K562 (cell line): ENCODE results near the gene PPP1R14C. TPM values are rescaled to one million over a fixed set of nuclear protein-coding genes. Genes with fewer than 3 reads are reported as not detected.

Source experiments
- ADNP ChIP-seq: fragments of 200-800 bp; sonication (Bioruptor generic); IDR thresholded peaks from 2 replicates; pipeline ENCODE4 v1.6.1; 2016; ENCODE audit warnings: missing genetic modification characterization, missing compliant biosample characterization
- GTF2A2 ChIP-seq: IDR thresholded peaks from 2 replicates; pipeline ENCODE4 v1.6.1; 2016; ENCODE audit warnings: mild to moderate bottlenecking, missing genetic modification characterization, missing compliant biosample characterization
- GTF2F1 ChIP-seq: IDR thresholded peaks from 2 replicates; pipeline ENCODE4 v1.6.1; 2011; ENCODE audit warnings: low read depth, low read length, improper control_type of control experiment
- MAFG ChIP-seq: fragments of 450-650 bp; conservative IDR thresholded peaks from 2 replicates; pipeline ENCODE4 v1.6.1; 2016; ENCODE audit warnings: missing genetic modification characterization, missing compliant biosample characterization
- NFE2 ChIP-seq: IDR thresholded peaks from 2 replicates; pipeline ENCODE4 v1.6.1; 2014; ENCODE audit warnings: antibody characterized with exemption, low read depth
- TEAD4 ChIP-seq, 2 experiments: sonication (generic) in 1 of 2; formaldehyde crosslinking in 1 of 2; IDR thresholded peaks; 2 replicates each; pipeline versions ENCODE4 v1.6.1 to v1.8.0; 2012 to 2022; ENCODE audit warnings: borderline replicate concordance in 1 of 2, inconsistent platforms in 1 of 2, low read length in 1 of 2, mild to moderate bottlenecking in 1 of 2, missing genetic modification reagents in 1 of 2
- polyA plus RNA-seq, 8 experiments: library from polyadenylated mRNA; depleted of rRNA in 4 of 8; stranded (reverse) in 5 of 8; unstranded in 3 of 8; fragments of >200 nt; fragmentation: Nextera tagmentation in 2 of 8; fragmentation: Illumina TruSeq in 1 of 8; extraction: Ambion mirVana in 2 of 8; extraction: Trizol in 1 of 8; gene quantifications; 2 replicates each; pipeline versions ENCODE4 v1.2.1 to v1.2.3, GENCODE V29; 2011 to 2014; ENCODE audit warnings: inconsistent platforms in 1 of 8, missing spikeins in 1 of 8
- total RNA-seq, 7 experiments: library from RNA; depleted of rRNA in 6 of 7; stranded (reverse); fragments of >200 nt in 6 of 7; fragmentation: Illumina TruSeq in 2 of 7; extraction: Trizol in 2 of 7; gene quantifications; 2 replicates each; pipeline versions ENCODE4 v1.2.1 to v1.2.3, GENCODE V29; 2011 to 2021; ENCODE audit warnings: low replicate concordance in 1 of 7
- TF ChIP-seq, protein P1 (sequence below): fragments of 250-450 bp; sonication (Bioruptor Pico); IDR thresholded peaks from 2 replicates; pipeline ENCODE4 v1.4.0; 2020; ENCODE audit warnings: mild to moderate bottlenecking, moderate library complexity
- TF ChIP-seq, protein P2 (sequence below): sonication (generic); formaldehyde crosslinking; IDR thresholded peaks from 2 replicates; pipeline ENCODE4 v1.8.0; 2022; ENCODE audit warnings: mild to moderate bottlenecking, low read depth, missing genetic modification reagents

The PPP1R14C gene
- total and polyA plus RNA-seq, 9 of the 15 experiments (the other 6 are each of a cell fraction or from before 2014, with no cell fraction given), result 4.5 to 16.6 (median 11.9) TPM

DNA sequence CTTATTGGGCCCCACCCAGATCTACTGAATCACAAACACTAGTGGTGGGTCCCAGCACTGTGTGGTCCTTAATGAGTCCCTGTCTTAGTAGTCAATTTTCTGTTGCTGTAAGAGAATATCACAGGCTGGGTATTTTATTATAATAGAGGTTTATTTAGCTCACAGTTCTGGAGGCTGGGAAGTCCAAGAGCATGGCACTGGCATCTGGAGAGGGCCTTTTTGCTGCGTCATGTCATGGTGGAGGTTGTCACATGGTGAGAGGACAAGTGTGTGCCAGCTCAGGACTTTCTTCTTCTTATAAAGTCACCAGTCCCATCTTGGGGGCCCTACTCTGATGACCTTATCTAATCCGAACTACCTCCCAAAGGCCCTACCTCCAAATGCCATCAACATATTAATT, 105.0 kb downstream of the PPP1R14C start (continued):
- TF ChIP-seq, protein P1, sequence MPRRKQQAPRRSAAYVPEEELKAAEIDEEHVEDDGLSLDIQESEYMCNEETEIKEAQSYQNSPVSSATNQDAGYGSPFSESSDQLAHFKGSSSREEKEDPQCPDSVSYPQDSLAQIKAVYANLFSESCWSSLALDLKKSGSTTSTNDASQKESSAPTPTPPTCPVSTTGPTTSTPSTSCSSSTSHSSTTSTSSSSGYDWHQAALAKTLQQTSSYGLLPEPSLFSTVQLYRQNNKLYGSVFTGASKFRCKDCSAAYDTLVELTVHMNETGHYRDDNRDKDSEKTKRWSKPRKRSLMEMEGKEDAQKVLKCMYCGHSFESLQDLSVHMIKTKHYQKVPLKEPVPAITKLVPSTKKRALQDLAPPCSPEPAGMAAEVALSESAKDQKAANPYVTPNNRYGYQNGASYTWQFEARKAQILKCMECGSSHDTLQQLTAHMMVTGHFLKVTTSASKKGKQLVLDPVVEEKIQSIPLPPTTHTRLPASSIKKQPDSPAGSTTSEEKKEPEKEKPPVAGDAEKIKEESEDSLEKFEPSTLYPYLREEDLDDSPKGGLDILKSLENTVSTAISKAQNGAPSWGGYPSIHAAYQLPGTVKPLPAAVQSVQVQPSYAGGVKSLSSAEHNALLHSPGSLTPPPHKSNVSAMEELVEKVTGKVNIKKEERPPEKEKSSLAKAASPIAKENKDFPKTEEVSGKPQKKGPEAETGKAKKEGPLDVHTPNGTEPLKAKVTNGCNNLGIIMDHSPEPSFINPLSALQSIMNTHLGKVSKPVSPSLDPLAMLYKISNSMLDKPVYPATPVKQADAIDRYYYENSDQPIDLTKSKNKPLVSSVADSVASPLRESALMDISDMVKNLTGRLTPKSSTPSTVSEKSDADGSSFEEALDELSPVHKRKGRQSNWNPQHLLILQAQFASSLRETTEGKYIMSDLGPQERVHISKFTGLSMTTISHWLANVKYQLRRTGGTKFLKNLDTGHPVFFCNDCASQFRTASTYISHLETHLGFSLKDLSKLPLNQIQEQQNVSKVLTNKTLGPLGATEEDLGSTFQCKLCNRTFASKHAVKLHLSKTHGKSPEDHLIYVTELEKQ (CRISPR knock-in tag), result no peak
- TF ChIP-seq, protein P2, sequence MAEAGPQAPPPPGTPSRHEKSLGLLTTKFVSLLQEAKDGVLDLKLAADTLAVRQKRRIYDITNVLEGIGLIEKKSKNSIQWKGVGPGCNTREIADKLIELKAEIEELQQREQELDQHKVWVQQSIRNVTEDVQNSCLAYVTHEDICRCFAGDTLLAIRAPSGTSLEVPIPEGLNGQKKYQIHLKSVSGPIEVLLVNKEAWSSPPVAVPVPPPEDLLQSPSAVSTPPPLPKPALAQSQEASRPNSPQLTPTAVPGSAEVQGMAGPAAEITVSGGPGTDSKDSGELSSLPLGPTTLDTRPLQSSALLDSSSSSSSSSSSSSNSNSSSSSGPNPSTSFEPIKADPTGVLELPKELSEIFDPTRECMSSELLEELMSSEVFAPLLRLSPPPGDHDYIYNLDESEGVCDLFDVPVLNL (CRISPR knock-in tag), result no peak
- TF ChIP-seq MAFG (peak; percentile 20; the same call in 1 of the 2 replicates), GTF2F1 (no peak), TEAD4 (IDR thresholded peaks at IDR 0.05; ENCODE audit: low read length) (no peak), TEAD4 (CRISPR knock-in tag; IDR thresholded peaks at IDR 0.05; ENCODE audit: borderline replicate concordance) (no peak), ADNP (tag) (no peak), GTF2A2 (tag) (no peak), NFE2 (peak; percentile 84)
